ENCODE measurements around the gene SCN9A.
A peak's percentile ranks its signal among the peaks of the same experiment; 100 is the strongest.
"Not testable (repeated sequence)": the region's sequence is repeated elsewhere in the genome, so short reads cannot be mapped to it uniquely, and the experiment has no call there.

The SCN9A gene

DNA sequence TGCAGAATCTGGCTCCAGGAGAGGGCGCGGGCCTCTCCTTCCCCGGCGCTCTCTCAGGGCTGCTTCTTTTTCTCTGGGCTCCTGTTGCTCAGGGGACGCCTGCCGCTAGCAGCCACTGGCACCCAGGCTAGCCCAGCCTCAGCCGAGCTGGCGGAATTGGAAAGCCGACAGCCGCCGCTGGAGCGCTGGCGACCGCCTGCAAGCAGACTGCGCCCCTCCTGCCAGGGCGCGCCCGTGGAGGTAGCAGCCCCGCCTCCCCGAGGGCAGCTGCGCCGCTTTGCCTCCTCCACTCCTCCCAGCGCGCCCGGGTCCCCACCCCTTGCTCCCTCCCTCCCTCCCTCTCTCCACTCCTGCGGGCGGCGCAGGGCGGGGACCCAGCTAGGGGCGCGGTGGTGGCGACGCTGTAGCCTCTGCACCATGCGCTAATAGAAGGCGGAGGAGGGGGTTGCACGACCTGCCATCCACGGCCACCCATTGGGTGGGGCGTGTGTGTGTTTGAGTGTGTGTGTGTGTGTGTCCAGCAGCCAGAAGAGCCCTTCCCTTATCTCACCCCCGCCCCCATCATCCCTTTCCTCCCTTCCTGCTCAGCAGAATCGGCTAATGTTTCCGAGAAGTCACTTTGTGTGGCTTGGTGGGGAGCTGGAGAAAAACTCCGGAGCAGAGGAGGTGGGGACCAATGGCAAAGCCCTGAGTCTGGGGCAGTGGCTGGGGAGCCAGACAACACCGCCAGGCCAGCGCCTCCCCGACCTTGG is at the start of gene SCN9A:
Gene SCN9A (minus strand): TSS at position 209 of the 752 bp plus-strand sequence. CDS start 64,188 bp downstream, outside the sequence.
- peak in 1 of 3 donors; percentile 12 for DNase-seq (ENCODE audit: low read depth in 2 of 3, low spot score in 1 of 3)

DNA sequence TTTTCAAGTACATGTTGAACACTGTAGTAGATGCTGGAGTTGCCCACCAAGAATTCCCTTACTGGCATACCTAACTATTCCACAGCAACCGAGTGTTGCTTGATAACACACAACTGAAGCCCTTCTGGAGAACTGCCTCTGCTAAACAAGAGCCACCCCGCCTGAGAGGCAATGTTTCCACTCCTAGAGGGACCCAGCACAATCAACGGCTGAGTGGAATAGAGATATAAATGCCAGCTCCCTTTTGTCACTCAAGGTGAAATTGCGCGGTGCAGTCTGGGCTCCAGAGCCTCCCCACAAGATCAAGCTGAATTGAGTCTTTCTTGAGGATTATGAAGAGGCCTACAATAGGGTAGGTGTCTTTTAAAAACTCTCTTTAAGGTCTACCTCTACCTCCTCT is 49.1 kb upstream of the SCN9A start:
- no peak for DNase-seq (ENCODE audit: low read depth in 2 of 3, low spot score in 1 of 3)

DNA sequence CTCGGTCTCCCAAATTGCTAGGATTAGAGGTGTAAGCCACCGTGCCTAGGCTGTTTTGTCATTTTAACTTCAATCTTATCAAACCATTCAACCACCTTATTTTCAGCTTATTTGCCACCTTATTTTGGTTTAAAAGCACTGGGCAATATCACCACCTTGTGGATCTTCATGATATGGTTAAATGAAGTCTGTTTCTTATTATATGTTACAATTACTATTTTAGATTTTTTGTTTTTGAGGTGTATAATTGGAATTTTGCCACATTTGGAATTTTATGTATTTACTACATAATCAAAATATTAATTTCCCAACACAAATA is 43.8 kb upstream of the SCN9A start:
- DNase-seq (ENCODE audit: low read depth in 2 of 3, low spot score in 1 of 3): no peak

DNA sequence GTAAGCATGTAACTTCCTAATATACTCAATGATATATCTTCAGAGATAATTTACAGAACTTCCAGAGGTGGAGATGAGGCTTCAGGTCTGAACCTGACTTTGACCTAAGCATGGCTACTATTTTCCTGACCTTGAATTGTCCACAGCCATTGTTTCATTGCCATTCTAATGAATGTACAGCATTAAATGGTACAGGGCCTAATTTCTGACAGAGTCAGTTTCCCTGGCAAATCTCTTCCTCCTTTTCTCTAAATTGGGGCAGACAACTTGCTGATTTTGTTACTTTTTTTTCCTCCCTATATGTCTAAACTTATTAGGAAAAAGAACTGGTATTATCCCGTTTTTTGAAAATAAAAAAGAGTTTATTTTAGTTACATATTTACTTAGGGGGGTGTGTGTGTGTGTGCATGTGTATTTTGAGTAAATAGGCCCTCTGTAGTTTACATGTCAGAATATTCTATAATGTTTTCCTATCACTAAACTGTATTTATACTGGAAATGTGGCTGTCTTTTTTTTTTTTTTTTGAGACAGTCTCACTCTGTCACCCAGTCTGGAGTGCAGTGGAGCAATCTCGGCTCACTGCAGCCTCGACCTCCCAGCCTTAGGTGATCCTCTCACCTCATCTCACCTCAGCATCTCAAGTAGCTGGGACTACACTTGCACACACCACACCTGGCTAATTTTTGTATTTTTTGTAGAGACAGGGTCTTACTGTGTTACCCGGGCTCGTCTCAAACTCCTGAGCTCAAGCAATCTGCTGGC is 43.3 kb upstream of the SCN9A start:
- DNase-seq (ENCODE audit: low read depth in 2 of 3, low spot score in 1 of 3): no peak

DNA sequence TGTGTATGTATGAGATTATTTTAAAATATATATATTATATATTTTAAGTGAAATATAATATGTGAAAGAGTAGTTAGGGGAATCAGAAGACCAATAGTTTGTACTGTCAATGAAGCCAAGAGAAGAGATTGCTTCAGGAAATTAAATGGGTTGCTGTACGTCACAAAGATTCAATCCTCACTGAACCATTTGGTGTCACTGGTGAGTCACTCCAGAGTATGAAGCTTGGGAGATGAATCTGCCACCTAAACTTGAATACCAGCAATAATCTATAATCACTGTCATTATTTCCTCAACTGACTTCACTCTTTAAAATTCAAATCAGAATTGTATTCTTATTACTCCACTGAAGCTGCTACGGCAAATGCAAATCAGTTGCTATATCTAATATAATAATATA is 41.9 kb upstream of the SCN9A start:
- no peak for DNase-seq (ENCODE audit: low read depth in 2 of 3, low spot score in 1 of 3)

DNA sequence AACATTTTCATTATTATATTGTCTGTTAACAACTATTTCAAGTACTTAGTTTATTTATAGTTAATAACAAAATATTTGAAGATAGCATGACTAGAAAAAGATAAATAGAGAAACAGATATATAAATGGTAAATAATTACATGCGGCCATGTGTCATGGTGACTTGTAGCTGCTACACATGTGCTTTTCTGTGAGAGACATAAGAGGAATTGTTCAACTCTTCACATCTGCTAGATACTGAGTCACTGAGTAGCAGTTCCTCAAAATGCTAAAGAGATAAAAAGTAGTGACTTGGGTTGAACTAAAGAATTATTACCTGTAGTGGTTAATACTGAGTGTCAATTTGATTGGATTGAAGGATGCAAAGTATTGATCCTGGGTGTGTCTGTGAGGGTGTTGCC is 37.5 kb upstream of the SCN9A start:
- no peak for DNase-seq (ENCODE audit: low read depth in 2 of 3, low spot score in 1 of 3)

DNA sequence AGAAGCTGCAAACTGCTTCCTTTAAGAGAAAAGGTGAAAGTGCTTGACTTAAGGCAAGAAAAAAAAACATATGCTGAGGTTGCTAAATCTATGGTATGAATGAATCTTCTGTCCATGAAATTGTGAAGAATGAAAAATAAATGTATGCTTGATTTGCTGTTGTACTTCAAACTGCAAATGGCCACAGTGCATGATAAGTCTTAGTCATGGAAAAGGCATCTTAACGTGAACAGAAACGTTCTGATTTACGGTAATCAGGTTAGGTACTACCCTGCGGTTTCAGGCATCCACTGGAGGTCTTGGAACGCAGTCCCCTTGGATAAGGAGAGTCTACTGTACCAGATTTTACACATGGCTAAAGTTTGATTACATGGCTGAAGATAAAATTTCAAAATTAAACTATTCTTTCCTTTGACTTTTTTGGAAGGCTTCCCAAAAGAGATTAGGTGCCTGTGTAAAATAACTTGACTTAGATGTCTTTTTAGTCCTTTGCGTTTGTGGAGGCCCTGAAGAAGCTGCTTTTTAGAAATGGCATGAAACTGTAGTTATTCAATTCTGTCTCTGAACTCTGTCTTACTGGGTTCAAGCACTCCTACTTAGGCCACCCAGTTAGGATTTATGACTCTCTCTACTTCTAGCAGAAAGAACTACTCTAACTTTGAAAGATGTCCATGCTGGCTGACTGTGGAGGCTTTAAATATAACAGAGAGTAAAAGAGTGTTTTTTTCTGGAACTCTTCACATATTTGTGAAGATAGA is 35.9 kb upstream of the SCN9A start:
- no peak for DNase-seq (ENCODE audit: low read depth in 2 of 3, low spot score in 1 of 3)

DNA sequence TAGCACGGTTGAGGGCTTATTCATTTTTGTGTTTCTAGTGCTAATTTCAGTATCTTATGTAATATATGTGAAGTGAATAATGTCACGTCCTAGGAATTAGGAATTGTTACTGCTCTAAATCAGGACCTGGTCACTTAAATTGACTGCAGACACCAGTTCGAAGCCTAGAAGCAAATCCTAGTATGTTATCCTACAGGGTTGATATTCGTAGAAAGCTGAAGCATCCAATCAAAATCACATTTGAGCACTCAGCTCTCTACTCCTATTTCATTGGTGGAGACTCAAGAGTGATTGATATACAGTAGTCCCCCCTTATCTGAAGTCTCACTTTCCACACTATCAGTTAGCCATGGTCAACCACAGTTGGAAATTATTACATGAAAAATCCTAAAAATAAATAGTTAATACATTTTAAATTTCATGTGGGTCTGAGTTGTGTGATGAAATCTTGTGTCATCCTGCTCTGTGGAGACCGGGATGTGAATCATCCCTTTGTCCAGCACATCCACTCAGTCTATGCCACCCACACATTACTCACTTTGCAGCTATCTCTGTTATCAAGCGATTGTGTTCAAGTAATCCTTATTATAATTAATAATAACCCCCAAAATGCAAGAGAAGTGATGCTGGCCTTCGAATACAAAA is 35.2 kb upstream of the SCN9A start:
- no peak for DNase-seq (ENCODE audit: low read depth in 2 of 3, low spot score in 1 of 3)

DNA sequence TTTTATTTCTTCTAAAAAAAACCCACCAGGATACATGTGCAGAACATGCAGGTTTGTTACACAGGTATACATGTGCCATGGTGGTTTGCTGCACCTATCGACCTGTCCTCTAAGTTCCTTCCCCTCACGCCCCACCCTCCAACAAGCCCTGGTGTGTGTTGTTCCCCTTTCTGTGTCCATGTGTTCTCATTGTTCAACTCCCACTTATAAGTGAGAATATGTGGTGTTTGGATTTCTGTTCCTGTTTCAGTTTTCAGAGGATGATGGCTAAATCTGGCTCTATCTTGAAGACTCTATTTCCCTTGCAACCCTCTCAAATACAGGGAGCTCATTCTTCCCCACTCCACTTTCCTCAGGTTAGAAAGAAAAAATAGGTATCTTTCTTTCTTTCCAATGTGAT is 32.0 kb upstream of the SCN9A start:
- not testable (repeated sequence) for DNase-seq (ENCODE audit: low read depth in 2 of 3, low spot score in 1 of 3)

DNA sequence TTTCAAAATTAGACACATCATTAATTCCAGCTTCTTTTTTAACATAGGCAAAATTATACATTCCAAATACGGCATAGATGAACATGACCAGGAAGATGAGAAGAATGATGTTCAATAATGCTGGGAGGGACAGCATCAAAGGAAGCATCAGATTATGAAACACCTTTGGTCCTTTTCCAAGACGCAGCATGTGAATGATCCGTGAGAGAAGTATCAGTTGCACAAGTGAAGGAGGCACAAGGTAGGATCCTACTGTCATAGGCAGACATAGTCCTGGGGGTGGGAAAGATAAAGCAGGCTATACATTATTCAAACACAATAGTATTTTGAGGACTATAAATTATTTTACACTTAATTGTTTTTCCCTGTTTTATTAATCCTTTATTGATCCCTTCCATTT is 30.6 kb upstream of the SCN9A start:
- DNase-seq (ENCODE audit: low read depth in 2 of 3, low spot score in 1 of 3): no peak

DNA sequence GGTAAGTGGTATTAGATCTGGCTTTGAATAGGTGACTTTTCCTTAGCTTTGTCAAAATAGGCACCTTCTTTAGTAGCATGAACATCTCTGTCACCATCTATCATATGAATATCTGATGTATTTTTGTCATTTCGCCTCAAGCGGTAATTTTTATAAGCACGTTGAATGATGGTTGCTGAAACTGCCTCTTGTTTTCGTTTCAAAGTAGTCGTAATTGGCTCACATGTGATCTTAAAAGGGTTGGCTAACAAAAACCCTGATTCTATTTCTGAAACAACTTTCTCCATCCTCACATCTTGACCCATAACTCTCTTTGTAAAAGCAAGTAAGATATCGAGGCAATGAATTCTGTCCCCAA is 29.8 kb upstream of the SCN9A start:
- no peak for DNase-seq (ENCODE audit: low read depth in 2 of 3, low spot score in 1 of 3)

DNA sequence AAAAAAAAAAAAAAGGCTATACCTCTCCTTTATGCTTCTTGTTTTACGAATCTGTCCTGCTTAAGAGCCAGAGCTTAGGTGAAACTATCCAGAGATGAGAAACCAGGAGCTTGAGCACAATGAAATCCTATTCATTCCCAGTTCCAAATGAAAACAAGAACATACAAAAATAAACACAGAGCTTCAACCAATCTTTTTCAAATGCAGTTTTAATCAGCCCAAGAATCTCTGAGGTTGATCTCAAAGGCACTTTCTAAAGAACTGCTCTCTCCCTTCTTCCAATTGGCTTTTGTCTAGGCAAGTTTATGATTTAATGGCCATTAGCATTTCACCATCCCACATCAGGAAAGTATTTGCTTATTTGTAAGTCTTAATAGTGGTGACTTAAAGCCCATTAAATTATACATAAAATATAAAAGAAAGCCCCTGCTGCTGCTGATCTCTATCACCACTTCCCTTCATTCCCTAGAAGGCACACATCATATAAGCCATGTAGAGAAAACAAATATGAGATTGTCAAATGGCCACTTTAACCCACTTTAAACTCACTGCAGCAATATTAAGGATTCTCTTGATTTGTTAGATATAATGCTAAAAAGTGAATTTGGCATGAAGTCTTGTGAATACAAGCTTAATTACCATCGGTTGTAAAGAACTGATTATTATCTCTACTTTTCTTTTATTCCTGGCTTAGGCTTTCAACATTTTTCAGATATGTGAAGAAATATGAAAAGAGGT is 29.3 kb upstream of the SCN9A start:
- DNase-seq (ENCODE audit: low read depth in 2 of 3, low spot score in 1 of 3): no peak

DNA sequence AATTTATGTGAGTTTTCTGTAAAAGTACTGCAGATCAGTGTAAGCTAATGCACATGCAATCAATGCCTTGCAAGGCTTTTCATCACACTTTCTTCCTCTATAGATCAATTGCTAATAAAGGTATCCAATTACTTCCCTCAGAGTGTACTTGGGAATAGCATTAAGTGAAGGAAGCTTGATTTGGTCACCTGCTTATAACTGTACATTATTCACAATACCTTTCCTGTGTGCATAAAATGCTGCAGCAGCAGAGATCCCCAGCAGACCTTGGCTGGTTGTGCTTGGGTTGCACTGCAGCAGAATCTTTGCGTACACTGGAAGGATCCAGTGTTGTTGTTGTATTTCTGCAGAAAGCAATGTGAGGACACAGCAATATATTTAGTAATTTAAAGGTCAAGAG is 18.5 kb upstream of the SCN9A start:
- no peak for DNase-seq (ENCODE audit: low read depth in 2 of 3, low spot score in 1 of 3)

DNA sequence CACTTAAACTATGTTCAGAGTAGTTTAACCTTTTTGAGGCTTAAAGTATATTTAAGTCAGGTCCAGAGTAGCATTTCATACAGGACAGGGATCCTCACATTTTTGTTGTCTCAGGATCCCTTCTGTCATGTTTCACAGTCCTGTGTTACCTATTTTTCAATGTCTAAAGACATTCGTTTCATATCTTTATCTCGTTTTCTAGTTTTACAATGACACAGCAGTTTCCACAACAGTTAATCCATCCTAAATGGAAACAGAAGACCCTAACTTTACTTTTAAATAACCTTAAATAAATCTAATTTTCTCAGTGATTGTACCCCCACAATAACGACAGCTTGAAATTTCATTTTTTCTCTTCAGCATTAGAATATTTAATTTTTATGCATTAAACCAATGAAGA is 17.3 kb upstream of the SCN9A start:
- DNase-seq (ENCODE audit: low read depth in 2 of 3, low spot score in 1 of 3): no peak

DNA sequence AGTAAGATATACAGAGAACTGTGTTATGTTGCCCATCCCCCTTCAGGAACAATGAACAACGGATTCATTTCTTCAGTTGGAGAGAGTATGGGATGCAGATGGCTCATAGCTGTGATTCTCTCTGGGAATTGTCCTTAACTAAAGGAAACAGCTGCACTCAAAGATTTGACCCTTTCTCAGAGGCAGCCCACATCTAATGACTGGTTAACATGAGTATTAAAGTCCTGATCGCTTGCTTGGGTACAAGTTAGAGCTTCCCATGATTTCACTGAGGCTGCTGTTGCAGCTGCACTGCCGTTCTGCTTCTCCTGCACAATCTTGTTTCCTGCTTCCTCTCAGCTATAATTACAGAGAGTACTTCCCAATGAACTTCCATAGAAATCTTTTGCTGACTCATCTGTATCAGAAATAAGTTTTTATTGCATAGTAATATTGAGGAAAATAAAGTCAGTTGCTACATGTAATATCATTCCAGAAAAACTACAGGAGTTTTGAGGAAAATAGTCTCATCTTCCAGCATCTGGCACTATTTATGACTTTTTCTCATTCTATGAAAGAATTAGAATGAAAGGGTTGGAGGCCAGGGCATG is 12.8 kb upstream of the SCN9A start:
- DNase-seq (ENCODE audit: low read depth in 2 of 3, low spot score in 1 of 3): no peak

DNA sequence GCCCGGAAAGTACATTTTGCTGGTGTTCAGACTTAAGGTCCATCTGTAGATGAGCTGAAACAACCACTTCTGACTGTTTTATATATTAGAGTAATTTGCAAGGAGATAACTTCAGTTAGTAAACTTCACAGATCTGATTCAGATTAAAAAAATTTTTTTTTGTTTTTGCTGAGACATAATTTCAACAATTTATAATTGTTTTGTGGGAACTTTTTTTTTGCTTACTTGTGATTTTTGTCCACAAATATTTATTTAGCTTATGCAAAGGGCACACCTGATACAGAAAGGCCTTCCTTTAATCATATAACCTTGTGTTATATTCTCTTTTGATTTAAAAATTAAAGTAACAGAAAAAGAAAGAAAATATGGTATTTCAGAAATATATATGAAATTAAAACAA is 9.6 kb upstream of the SCN9A start:
- no peak for DNase-seq (ENCODE audit: low read depth in 2 of 3, low spot score in 1 of 3)

DNA sequence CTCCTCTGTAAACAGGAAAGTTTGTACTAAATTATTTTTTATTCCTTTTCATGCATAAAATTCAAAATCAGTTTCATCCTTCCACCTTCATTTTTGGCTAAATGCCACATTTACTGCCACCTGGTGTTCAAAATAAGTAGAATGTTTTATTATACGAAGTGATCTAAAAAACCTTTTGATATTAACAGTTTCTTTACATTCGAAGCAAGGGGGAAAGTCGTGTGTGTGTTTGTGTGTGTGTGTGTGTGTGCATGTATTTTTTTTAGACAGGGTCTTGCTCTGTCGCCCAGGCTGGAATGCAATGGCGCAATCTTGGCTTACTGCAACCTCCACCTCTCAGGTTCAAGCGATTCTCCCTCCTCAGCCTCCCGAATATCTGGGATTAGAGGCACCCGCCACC is 9.0 kb upstream of the SCN9A start:
- no peak for DNase-seq (ENCODE audit: low read depth in 2 of 3, low spot score in 1 of 3)

DNA sequence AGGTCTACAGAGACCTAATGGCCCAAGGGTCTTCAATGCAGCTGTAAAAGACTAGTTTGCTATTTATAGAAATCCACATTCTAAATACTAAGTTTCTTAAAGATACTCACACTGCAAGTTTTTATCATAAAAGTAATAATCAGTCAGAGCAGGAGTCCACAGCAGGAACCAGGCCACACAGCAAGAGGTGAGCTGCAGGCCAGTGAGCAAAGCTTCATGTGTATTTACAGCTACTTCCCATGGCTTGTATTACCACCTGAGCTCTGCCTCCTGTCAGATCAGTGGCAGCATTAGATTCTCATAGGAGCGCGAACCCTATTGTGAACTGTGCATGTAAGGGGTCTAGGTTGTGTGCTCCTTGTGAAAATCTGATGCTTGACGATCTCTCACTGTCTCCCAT is 6.7 kb upstream of the SCN9A start:
- no peak for DNase-seq (ENCODE audit: low read depth in 2 of 3, low spot score in 1 of 3)

DNA sequence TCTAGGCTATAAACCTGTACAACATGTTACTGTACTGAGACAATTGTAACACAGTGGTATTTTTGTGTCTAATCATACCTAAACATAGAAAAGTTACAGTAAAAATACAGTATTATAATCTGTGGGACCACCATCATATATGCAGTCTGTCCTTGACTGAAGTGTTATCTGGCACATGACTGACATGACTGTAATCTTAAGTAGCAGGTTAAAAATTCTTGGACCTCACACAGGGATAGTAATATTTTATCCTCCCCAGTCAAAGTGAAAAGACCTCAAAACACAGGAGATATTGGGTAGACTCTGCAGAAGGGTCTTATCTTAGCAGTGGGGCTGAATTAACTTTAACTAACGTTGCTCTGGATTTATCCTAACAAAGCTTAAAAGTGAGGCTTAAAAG is 4.9 kb upstream of the SCN9A start:
- no peak for DNase-seq (ENCODE audit: low read depth in 2 of 3, low spot score in 1 of 3)

DNA sequence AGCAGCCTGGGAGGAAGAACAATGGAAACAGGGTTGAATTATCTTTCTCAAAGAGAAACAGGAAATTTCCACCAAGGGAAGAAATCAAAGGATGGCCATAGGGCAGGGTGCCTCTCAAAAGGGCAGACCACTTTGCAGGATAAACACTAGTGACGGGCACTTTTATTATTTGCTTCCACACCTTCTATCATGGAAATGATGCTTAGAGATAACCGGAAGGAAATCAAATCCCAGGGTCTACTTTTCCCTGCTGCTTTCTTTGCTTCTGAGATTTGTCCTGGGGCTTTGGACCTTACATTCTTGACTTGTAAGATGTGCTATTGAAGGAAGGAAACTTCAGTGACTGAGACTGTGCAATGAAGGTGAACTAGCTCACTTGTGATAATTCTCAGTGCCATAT is 1.1 kb upstream of the SCN9A start:
- DNase-seq (ENCODE audit: low read depth in 2 of 3, low spot score in 1 of 3): no peak

DNA sequence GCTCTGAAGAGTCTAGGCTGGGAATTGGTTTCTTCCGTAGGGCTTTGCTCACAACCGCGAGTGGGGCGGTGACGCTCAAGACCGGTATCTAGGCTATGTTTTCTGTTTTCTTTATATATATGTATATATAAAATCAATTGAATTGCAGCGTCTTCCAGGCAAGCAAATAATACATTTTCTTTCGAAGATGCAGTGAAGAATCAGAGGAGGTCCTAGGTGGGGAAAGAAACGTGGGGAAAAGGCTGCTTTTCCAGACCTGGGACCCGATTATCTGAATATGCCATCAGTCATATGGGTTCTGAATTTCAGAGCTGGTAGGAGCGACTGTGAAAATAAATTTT is 714 bp upstream of the SCN9A start:
- no peak for DNase-seq (ENCODE audit: low read depth in 2 of 3, low spot score in 1 of 3)
